ENCODE data around the gene MARK3. TPM values are rescaled to one million over a fixed set of nuclear protein-coding genes. Genes with fewer than 3 reads are reported as not detected.
A peak's percentile ranks its signal among the peaks of the same experiment; 100 is the strongest.

Gene MARK3
- total RNA-seq, 1 donor from 2014 or later: 138 TPM

DNA sequence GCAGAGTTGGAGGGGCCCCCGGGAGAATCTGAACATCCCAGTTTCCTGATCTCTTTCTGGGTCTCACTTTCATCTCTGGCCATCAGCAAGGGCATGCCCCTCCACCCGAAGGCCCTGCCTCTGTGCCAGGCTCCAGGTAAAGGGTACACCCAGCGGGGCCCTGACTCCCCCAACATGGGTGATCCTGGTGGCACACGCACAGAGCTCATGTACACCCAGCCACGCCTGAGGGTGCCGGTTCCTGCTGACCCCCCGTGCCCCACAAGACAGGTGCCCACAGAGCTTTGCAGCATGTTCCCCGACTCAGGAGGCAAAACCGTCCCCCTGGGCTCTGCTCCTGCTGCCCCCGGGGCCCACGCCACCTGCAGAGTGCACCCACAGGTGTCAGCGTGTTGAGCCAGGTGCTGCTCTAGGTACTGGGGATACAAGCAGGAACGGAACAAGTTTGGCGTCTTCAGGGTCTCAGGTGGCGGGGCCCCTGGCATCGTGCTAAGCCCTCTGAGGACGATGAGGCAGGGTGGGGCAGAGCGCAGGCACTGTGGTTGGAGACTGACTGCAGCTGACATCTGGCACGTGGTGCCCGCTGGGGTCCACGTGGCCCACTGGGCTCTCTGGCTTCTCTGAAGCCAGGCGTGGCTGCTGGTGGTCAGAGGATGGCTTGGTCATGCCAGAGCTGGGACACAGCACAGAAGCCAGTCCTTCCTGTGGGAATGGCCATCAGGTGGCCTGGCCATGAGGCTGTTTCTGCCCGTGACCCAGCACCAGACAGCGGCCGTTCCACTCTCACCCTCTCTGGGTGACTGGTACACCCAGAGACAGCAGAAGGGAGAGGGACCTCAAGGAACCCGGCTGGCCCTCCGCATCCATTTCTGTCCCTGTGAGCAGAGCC lies 163.5 kb downstream of the MARK3 start:
- Mint-ChIP-seq H3K36me3 (ENCODE audit: insufficient read depth) (no peaks in the 10 kb centered on the region), H3K4me1 (ENCODE audit: low read depth) (peaks cover 5% of the 10 kb centered on the region), H3K27me3 (no peaks in the 10 kb centered on the region), H3K4me3 (ENCODE audit: low read depth) (no peak overlapping the region), H3K27ac (no peak overlapping the region), H3K9me3 (ENCODE audit: low read depth) (no peaks in the 10 kb centered on the region)
- TF ChIP-seq, protein P1, sequence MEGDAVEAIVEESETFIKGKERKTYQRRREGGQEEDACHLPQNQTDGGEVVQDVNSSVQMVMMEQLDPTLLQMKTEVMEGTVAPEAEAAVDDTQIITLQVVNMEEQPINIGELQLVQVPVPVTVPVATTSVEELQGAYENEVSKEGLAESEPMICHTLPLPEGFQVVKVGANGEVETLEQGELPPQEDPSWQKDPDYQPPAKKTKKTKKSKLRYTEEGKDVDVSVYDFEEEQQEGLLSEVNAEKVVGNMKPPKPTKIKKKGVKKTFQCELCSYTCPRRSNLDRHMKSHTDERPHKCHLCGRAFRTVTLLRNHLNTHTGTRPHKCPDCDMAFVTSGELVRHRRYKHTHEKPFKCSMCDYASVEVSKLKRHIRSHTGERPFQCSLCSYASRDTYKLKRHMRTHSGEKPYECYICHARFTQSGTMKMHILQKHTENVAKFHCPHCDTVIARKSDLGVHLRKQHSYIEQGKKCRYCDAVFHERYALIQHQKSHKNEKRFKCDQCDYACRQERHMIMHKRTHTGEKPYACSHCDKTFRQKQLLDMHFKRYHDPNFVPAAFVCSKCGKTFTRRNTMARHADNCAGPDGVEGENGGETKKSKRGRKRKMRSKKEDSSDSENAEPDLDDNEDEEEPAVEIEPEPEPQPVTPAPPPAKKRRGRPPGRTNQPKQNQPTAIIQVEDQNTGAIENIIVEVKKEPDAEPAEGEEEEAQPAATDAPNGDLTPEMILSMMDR (IDR thresholded peaks at IDR 0.05; ENCODE audit: unreplicated experiment): no peak
- DNase-seq (ENCODE audit: low spot score, unreplicated experiment): no peak

DNA sequence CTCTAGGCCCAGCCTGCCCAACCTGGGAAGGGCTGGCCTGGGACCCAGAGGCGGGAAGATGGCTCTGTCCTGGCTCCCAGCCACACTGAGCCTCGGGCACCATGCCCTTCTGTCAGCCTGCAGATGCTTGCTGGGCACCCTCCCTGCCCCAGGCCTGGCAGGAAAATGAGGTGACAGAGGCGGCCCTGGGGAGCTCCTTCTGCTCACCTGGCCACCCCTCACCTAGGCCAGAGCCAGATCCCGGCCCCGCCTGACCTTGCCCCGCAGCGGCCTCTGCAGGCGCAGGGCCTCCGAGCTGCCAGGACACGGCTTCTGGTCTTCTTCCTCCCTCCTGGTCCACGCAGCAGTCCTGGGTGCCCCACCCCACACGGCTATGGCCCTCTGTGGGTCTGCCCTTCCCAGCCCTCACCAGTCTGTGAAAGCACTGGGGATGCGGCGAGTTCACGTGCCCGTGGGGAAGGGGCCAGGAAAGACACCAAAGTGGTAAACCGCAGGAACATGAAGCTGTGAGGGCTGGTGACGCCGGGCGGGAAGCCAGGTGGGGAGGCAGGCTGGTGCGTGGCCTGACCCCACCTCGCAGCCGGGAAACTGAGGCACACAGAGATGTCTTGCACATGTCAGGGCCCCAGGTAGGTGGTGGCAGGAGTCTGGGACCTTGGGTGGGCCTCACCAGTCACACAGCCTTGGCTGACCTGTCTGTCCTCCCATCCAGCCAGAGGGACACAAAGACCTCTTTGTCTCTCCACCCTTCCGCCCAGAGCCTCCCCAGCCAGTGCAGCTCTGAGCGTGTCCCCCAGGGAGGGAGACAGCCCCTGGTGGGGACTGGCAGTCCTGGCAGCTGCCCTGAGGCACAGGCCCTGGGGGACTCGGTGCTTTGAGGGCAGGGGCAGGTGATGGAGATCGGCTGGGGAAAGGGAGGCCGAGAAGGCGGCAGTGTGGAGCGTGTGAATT lies 164.4 kb downstream of the MARK3 start:
- H3K9me3 Mint-ChIP-seq (ENCODE audit: low read depth): no peaks in the 10 kb centered on the region
- TF ChIP-seq, protein P1 (IDR thresholded peaks at IDR 0.05; ENCODE audit: unreplicated experiment): peak; percentile 33
- H3K4me1 Mint-ChIP-seq (ENCODE audit: low read depth): peaks cover 5% of the 10 kb centered on the region
- DNase-seq (ENCODE audit: low spot score, unreplicated experiment): no peak
- H3K4me3 Mint-ChIP-seq (ENCODE audit: low read depth): no peak overlapping the region
- H3K36me3 Mint-ChIP-seq (ENCODE audit: insufficient read depth): no peaks in the 10 kb centered on the region
- no peaks in the 10 kb centered on the region for H3K27me3 Mint-ChIP-seq
- H3K27ac Mint-ChIP-seq: peak overlapping the region; percentile 80

DNA sequence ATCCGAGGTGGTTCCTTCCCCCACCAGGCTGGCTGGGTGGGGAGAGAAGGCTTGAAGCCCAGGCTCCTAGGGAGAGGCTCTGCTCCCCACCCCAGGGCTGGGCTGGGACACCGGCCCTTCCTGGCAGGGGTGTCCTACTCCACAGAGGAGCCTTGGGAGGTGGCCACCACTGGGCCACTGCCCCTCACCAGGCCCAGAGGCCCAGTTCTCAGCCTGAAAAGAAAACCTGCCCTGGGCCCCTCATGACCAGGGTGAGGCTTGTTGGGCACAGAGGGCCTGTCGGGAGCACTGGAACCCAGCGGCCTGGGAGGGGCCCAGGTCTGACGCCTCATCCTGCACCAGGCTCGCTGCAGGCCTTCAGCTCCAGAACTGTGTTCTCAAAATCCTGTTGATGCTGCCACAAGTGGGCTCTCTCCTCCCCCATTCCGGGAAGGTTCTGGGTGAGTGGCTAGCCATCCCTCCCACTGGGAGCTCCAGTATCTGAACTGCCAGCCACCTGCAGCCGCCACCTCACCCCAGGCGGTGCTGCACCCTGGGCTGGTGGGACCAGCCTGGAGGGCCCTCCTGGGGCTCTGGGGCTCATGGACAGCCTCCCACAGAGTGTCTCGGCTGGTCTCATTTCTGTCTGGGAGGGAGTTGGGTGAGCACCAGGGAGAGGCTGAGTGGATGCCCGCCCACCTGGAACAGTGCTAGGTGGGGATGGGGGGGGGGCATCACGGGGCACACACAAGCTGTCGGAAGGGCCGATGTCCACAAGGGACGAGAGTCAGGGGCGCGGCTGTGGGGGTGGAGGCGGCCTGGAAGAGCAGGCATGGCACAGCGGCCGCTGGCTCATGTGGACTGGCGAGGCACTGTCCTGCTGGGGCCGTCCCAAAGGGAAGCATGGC lies 165.5 kb downstream of the MARK3 start:
- H3K4me3 Mint-ChIP-seq (ENCODE audit: low read depth): no peak overlapping the region

DNA sequence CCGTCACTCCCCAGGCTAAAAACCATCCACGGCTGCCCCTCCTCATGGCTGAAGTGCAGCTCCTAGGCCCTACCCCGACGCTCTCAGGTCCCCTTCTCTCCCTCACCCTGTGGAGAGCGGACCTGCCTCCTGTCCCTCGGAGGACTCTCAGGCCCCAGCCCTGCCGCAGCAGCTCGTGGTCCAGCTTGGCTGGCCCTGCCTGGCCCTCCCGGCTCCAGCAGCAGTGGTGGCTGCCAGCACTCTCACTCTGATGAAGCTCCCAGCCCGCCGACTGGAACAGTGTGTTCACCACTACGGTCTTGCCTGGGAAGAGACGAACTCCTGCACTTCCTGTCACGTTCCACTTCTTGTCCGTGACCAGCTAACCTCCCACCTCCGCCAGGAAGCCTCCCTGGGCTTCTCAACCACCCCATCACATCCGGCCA lies 166.1 kb downstream of the MARK3 start:
- TF ChIP-seq, protein P1 (IDR thresholded peaks at IDR 0.05; ENCODE audit: unreplicated experiment): no peak
- DNase-seq (ENCODE audit: low spot score, unreplicated experiment): no peak
- no peaks in the 10 kb centered on the region for H3K36me3 Mint-ChIP-seq (ENCODE audit: insufficient read depth)
- H3K4me3 Mint-ChIP-seq (ENCODE audit: low read depth): no peak overlapping the region
- no peaks in the 10 kb centered on the region for H3K9me3 Mint-ChIP-seq (ENCODE audit: low read depth)
- no peak overlapping the region for H3K27ac Mint-ChIP-seq
- no peaks in the 10 kb centered on the region for H3K27me3 Mint-ChIP-seq
- H3K4me1 Mint-ChIP-seq (ENCODE audit: low read depth): peaks cover 5% of the 10 kb centered on the region

More for the DNA sequence above, 165.5 kb downstream of the MARK3 start:
- H3K9me3 Mint-ChIP-seq (ENCODE audit: low read depth): no peaks in the 10 kb centered on the region
- peak overlapping the region; percentile 80 for H3K27ac Mint-ChIP-seq
- H3K4me1 Mint-ChIP-seq (ENCODE audit: low read depth): peaks cover 5% of the 10 kb centered on the region
- H3K36me3 Mint-ChIP-seq (ENCODE audit: insufficient read depth): no peaks in the 10 kb centered on the region
- DNase-seq (ENCODE audit: low spot score, unreplicated experiment): no peak
- TF ChIP-seq, protein P1 (IDR thresholded peaks at IDR 0.05; ENCODE audit: unreplicated experiment): no peak
- no peaks in the 10 kb centered on the region for H3K27me3 Mint-ChIP-seq
